GM15510 (cell line): ENCODE results near the gene MRPL27.

Source experiments
- POLR2A ChIP-seq: IDR thresholded peaks from 3 replicates; pipeline ENCODE4 v1.6.1; 2011; ENCODE audit warnings: borderline replicate concordance; ENCODE audit not compliant: insufficient read length; ENCODE audit errors: extremely low read depth

The MRPL27 gene

DNA sequence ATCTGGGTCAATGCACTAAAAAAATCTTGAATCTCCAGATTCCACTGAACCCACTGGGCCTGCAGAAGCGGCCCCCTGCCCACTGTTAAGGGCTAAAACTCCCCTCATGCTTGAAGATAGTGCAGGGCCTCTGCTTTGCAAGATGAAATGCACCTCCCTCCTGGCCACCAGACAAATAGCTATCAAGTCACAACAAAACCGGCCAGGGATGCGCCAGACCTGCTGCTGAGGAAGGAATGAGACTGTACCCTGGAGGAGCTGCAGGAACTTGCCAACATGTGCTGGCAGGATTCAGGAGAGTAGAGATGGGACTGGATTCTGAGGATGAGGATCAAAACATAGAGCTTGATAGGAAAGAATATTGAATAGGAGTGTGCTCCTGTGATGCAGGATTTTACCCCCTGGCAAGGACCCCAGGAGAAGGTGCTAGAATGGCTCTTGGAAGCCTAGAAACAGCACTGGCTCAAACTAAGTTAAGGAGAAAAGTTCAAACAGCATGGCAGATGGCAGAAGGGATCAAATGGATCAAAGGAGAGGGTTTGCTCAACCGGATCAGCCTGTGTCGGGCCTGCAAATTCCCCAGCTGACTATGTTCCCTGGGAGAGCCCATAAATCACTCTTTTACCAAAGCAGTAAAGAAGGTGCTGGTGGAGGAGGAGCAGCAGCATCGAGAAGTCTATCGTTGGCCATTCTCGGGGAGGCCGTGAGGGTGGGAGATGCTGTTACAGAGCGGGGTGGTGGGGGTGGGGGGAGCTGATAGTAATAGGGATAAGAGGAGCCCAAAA is 54.3 kb downstream of the MRPL27 start:
- no peak for TF ChIP-seq POLR2A
